Fibroblast of the aortic adventitia (primary cell): ENCODE measurements around the gene HNRNPC. TPM values are rescaled to one million over a fixed set of nuclear protein-coding genes. Genes with fewer than 3 reads are reported as not detected.

Source experiments
- DNase-seq: peaks from one replicate; pipeline ENCODE4 v3.0.0-alpha.2; 2010; ENCODE audit warnings: low read depth
- H3K4me3 ChIP-seq: 2 replicates; pipeline ENCODE4 v1.5.1; 2011; ENCODE audit warnings: low read depth, mild to moderate bottlenecking, control low read depth, low read length, moderate library complexity
- CTCF ChIP-seq: IDR thresholded peaks from 2 replicates; pipeline ENCODE4 v1.5.1; 2011; ENCODE audit warnings: mild to moderate bottlenecking, low read length, control low read depth, inconsistent platforms; ENCODE audit not compliant: insufficient read depth
- total RNA-seq: library from RNA; depleted of rRNA; stranded (reverse); fragments of >200 nt; gene quantifications from 2 replicates; pipeline ENCODE4 v1.2.3, GENCODE V29; 2012; ENCODE audit warnings: low replicate concordance

The HNRNPC gene
- total RNA-seq, 1 donor, result 458 TPM

DNA sequence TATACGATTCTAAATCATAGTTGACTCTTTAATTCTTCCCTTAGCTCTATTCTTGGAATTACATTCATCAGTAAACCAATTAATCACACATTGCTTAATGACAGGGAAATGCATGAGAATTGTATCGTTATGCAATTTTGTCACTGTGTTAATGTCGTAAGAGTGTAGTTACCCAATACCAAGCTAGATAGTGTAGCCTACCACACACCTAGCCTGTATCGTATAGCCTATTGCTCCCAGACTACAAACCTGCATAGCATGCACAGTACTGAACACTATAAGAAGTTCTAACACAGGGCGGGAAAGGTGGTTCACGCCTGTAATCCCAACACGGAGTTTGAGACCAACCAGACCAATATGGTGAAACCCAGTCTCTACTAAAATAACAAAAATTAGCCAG is 24.7 kb downstream of the HNRNPC start:
- DNase-seq, result no peak
- H3K4me3 ChIP-seq, result no peak overlapping the region
- no peak for TF ChIP-seq CTCF

DNA sequence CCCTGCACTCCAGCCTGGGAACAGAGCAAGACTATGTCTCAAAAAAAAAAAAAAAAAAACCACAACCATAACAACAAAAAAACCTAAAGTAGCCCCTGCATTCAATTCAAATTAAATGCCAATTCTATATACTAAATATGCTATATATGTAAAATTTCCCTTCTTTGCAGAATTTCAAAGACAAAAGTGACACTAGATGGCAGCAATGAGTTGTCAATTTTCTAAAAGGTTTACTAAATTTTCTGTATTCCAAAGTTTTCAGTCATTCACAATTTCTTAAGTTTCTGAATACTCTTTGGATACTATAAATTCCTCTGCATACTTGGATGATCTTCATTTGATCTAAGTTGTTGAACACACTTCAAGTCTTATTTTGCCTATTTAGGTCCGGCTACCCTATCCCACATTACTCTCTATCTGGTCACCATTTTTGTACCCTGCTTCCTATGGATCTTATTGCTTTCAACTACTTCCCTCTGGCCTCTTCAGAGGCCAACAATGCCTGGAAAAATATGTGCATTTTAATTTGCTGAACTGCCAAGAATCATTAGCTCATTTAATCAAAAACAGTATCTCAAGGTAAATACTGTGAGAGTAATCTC is 27.9 kb downstream of the HNRNPC start:
- peak; percentile 41 for TF ChIP-seq CTCF
- no peak overlapping the region for H3K4me3 ChIP-seq
- peak; percentile 60 for DNase-seq

GRCh38 chr14:21240417-21240816 is 28.8 kb downstream of the HNRNPC start:
- DNase-seq, result no peak
- no peak overlapping the region for H3K4me3 ChIP-seq
- TF ChIP-seq CTCF, result no peak

GRCh38 chr14:21238823-21239518 is 30.3 kb downstream of the HNRNPC start:
- H3K4me3 ChIP-seq, result no peak overlapping the region
- no peak for TF ChIP-seq CTCF

GRCh38 chr14:21236948-21237797 is 32.1 kb downstream of the HNRNPC start:
- H3K4me3 ChIP-seq, result no peak overlapping the region
- TF ChIP-seq CTCF, result no peak
- DNase-seq, result no peak

More at GRCh38 chr14:21238823-21239518, 30.3 kb downstream of the HNRNPC start:
- DNase-seq, result no peak

GRCh38 chr14:21234112-21234511 is 35.1 kb downstream of the HNRNPC start:
- no peak for DNase-seq
- no peak overlapping the region for H3K4me3 ChIP-seq
- no peak for TF ChIP-seq CTCF
